ENCODE results near the gene CPED1.
"Not testable (repeated sequence)": the region's sequence is repeated elsewhere in the genome, so short reads cannot be mapped to it uniquely, and the experiment has no call there.

CPED1 gene

DNA sequence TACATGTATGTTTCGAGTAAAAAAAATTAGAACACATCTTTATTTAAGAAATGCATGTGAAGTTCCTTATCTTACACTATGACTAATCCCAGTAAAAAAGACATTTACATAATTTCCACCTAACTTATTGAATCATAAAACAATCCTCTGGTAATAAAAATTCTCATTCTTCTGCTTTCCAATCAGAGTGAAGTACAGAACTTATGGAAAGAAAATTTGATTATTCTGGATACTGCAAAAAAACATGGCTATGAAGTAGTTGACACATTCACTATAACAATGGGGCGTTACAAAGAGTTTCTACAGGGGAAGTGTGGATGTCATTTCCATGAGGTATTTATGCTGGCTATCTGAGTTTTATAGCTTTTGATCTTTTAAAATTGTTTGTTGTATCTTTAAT is 282.6 kb downstream of the CPED1 start:
- DNase-seq, result no peak

DNA sequence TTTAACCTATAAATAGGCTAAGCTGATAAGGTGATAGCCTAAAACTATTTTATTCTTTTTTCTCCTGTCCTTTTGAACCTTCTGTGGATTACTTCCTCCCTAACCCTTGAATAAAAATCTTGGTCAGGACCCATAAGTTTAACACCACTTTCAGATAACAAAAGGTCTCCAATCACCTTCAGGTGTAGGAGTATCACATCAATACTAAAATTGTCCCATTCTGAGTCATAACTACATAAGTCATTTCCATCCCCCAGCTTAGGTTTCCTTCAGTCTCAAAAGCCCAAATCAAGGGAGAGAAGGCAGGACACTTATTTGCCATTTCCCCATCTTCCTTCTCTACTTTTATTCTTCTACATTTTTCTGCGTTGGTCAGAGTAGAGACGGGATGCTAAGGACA is 283.4 kb downstream of the CPED1 start:
- no peak for DNase-seq

DNA sequence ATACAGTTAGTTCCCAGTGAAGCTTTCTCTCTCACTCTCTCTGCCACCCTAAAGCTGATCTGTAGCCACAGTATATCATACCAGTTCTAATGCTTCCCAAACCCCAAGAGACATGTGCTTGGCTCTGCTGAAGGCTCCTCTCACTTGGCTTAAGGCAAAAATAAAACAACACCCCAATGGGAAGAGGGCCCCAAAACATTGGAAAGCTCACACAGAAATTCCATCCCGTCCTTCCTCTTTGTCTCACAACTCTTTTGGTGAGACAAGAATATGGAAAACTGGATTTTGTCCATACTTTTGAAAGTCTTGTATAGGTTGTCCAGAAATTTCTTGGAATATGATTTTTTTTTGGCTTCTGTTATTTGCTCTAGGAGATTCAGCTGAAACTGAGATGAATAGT is 284.2 kb downstream of the CPED1 start:
- DNase-seq, result no peak

DNA sequence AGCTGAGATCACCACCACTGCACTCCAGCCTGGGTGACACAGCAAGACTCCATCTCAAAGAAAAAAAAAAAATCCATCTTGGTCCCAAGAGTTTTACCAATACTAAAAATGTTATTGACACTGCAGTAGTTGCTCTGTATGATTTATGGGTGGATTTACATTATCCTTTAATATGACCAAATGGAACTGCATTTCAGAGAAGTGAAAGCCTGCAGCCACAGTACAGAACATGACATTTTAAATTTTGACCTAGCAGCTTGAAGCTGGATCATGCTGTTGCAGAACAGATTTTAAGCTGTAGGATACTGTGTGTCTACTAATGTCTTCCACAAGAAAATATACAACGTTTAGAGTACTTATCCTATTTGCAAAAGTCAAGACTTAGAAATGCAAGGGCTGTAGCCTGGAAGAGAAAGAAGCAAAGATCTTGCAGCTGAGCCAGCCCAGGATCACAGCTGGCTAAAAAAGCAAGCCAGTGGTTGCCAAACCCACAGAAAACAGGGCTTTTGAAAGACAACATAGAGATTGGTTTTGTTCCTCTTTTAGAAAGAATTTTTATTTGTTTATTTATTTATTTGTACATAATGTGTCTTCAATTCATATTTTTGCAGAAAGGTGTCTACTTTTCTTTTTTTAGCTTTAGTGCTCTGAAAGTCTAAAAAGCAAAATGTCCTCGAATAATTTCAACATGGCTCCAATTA is 285.1 kb downstream of the CPED1 start:
- DNase-seq, result no peak

- DNase-seq, result no peak
Observed at GRCh38 chr7:121274467-121274866, 286.0 kb downstream of the CPED1 start.

- no peak for DNase-seq
Observed at GRCh38 chr7:121275204-121275603, 286.7 kb downstream of the CPED1 start.

- no peak for DNase-seq
Observed at GRCh38 chr7:121276313-121276712, 287.8 kb downstream of the CPED1 start.

GRCh38 chr7:121278120-121279021 is 289.9 kb downstream of the CPED1 start:
- no peak for DNase-seq

DNA sequence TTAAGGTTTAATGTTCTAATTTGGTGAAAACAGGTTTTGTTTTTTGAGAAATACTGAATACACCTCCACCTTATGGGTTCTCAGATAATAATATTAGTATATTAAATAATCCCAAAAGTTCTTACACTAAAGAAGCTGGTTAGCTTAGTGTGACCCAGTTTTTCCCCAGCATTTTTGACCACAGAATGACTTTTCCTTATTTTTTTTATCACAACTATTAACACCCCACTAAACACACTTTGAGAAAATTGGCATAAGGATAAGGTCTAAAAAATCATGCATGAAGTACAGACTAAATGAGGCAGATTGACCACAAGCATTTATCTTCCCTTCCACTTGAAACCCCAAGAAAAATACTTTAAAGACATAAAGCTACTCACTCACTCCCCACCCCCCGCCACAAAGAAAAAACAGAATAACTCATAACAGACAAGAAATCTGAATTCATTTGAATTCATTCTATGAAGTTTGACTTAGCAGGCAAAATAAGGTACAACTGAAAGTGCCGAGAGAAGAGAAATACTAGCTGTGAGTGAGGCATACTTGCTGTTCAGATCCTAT is 290.6 kb downstream of the CPED1 start:
- DNase-seq, result no peak

DNA sequence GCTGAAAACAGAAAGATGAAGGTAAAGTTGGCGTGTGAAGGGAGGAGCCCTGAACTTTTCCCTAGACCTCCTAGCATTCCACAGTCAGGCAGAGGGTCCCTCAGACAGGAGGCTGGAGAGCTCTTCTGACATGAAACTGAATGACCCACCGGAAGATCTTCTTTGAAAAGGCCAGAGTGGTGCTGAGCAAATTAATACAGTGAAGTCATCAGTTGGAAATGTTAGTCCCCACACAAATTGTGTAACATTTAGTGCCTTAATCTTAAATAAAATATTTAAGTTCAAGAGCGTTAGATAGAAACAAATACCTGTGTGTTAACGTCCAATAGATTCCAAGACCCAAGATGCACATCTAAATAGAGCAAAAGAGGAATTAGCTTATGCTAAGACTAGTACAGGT is 291.3 kb downstream of the CPED1 start:
- no peak for DNase-seq

DNA sequence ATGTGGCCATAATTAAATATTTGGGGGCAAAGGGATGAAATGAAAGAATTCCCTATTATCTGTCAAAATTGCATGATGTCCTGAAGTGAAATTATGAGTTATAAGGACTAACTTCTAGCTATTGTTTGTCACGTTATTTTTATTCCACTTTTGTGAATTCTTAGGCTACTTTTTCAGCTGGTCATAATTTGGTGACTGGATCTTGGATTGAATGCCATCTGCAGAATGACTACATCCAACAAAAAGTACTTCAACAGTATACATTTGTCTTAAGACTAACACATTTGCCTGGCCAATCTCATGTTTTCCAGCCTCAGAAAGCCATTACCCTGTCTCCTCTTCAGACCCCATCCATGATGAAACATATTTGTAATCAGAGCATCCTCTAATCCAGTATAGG is 292.1 kb downstream of the CPED1 start:
- no peak for DNase-seq

- DNase-seq, result no peak
Observed at GRCh38 chr7:121282129-121282528, 293.6 kb downstream of the CPED1 start.

DNA sequence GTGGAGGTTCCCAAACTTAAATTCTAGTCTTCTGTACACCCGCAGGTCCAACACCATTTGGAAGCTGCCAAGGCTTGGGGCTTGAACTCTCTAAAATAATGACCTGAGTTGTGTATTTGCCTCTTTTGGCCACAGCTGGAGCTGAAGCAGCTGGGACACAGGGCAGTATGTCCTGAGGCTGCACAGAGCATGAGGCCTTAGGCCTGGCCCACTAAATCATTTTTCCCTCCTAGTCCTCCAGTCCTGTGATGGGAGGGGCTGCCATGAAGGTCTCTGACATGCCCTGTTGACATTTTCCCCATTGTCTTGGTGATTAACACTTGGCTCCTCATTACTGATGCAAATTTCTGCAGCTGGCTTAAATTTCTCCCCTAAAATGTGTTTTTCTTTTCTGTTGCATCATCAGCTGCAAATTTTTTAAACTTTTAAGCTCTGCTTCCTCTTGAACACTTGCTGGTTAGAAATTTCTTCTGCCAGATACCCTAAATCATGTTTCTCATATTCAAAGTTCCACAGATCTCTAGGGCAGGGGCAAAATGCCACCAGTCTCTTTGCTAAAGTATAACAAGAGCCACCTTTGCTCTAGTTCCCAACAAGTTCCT is 296.7 kb downstream of the CPED1 start:
- no peak for DNase-seq

DNA sequence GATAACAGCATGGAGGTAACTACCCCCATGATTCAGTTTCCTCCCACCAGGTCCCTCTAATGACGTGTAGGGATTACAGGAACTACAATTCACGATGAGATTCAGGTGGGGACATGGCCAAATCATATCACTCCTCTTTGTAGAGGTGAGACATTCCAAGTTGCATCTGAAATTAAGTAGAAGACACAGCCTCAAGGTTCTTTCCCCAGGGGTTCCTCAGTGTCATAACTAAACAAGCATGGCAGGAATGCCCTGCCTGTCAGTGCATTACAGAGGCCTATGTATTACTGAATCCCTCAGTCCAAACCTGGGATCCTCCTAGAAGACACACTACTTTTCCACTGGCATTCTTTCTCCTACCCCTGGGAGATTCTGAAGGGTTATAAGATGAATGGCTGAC is 297.7 kb downstream of the CPED1 start:
- no peak for DNase-seq

- no peak for DNase-seq
Observed at GRCh38 chr7:121286742-121287734, 298.5 kb downstream of the CPED1 start.

DNA sequence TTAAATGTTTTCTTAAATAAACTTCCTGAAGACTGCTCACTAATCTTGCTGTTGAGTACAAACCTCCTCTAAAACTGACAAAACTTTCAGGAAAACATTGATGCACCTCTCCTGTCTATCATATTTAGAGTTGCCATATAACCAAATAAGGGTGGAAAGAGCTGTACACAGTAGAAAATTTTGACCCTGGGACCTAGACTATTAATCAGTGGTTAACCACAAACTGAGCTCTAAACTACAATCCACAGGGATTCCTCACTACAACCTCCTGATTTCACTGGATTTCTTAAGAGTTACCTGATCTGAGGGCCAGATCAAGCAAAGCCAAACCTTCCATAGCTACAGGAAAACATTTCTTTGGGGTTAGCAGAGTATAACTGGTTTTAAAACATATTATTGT is 300.4 kb downstream of the CPED1 start:
- no peak for DNase-seq

DNA sequence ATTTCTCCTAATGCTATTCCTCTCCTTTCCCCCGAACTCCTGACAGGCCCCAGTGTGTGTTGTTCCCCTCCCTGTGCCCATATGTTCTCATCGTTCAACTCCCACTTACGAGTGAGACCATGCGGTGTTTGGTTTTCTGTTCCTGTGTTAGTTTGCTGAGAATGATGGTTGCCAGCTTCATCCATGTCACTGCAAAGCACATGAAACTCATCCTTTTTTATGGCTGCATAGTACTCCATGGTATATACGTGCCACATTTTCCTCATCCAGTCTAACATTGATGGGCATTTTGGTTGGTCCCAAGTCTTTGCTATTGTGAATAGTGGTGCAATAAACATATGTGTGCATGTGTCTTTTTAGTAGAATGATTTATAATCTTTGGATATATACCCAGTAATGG is 301.4 kb downstream of the CPED1 start:
- DNase-seq, result not testable (repeated sequence)

DNA sequence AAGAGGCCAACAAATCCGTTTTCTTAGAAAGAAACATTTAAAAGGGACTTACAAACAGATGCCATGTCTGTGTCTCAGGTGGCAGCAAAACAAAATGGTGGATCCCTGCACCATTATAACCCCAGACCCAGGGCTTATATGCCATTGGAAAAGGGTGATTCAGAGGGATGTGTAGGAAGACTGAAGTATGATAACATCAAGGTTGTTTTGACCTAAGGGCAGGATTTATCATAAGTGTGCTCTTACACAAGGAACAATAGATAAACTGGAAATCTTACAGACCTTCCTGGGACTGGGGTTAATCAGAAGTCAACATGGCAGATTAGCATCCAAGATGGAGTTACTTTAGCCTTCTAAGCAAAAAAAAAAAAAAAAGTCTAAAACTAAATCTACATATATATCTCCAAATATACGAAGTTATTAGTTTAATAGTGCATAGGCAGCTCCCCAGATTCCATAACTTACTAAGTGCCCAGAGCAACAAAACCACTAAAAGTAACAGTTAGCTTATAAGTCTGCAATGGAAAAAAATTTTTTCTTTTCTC is 306.0 kb downstream of the CPED1 start:
- no peak for DNase-seq

DNA sequence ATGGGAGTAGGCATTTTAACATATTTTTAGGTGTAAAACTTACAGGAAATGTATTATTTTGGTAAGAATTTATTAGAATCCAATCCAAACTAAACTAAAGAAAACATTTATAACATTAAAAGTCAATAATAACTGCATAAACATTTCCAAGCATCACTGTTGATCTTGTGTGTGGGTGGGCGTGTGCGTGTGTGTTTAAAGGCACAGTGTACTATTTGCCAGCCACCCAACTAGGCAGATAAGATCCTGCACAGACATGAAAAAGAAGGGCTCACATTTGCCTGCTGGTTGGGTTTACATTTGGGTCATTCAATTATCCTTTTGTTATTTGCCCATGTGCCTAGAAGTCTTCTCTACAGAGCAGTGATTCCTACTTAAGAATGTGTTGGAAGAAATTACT is 309.3 kb downstream of the CPED1 start:
- DNase-seq, result no peak

DNA sequence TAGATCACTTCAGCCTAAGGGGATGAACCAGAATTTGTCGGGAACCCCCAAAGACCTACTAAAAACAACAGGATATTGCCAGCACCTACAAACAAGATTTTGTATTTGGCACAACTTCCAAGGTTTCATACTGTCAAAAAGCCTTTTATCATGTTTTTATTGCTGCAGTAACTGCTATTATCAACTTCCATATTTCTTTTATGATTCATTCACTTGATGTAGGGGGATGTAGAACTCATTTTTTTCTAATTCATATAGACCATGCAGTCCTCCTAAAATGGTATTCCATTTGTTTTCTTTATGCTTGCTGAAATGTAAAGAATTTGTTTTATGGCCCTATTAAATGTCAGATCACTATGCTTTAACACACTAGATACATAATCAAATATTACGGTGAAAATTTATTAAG is 310.3 kb downstream of the CPED1 start:
- no peak for DNase-seq

GRCh38 chr7:121300685-121301420 is 312.3 kb downstream of the CPED1 start:
- no peak for DNase-seq
